D721Med (cell line): ENCODE measurements around the gene RNF220.

Experiments used
- DNase-seq: peaks from one replicate; pipeline ENCODE4 v3.0.0; 2011; ENCODE audit warnings: low spot score; ENCODE audit not compliant: insufficient read length
- FAIRE-seq: peaks from 2 replicates; lab custom pipeline; 2011; peaks lifted over from hg19 to GRCh38; lab: Jason Lieb, UNC
- TF ChIP-seq, protein P1 (sequence below): IDR thresholded peaks from 2 replicates; pipeline ENCODE4 v1.5.1; 2012; ENCODE audit warnings: mild to moderate bottlenecking, control low read depth; ENCODE audit not compliant: insufficient read depth; ENCODE audit errors: missing control alignments

The RNF220 gene

DNA sequence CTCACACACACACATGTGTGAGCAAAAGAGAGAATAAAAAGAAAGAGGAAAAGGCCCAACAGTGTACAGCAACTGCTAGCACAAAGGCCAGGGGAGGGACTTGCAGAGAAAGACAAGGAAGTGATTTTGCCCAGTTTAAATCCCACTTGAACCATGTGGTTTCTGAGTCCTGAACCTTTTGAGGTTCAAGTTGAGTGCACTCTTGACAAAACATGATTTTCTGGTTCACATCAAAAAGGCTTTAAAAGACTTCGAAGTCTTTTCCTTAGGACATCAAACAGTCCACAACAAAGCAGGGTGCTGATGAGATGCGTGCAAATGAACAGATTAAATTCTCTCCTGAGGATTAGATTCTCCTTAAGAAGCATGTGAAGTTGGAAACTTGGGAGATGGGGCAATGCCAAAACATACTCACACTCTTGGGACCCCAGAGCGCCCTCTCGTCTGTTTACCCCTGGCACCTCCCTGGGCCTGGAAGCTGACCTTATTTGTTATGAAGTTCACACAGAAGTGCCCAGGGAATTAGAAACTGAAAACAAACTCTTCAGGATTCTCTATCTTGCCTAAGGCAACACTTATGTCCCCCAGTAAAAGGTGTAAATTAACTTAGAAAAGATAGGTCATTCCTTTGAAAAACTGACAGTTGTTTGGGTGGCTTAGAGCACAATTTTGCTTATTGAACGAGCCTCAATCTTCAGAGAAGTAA is 31.5 kb downstream of the RNF220 start:
- DNase-seq = no peak
- TF ChIP-seq, protein P1, sequence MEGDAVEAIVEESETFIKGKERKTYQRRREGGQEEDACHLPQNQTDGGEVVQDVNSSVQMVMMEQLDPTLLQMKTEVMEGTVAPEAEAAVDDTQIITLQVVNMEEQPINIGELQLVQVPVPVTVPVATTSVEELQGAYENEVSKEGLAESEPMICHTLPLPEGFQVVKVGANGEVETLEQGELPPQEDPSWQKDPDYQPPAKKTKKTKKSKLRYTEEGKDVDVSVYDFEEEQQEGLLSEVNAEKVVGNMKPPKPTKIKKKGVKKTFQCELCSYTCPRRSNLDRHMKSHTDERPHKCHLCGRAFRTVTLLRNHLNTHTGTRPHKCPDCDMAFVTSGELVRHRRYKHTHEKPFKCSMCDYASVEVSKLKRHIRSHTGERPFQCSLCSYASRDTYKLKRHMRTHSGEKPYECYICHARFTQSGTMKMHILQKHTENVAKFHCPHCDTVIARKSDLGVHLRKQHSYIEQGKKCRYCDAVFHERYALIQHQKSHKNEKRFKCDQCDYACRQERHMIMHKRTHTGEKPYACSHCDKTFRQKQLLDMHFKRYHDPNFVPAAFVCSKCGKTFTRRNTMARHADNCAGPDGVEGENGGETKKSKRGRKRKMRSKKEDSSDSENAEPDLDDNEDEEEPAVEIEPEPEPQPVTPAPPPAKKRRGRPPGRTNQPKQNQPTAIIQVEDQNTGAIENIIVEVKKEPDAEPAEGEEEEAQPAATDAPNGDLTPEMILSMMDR = no peak
- no peak for FAIRE-seq

DNA sequence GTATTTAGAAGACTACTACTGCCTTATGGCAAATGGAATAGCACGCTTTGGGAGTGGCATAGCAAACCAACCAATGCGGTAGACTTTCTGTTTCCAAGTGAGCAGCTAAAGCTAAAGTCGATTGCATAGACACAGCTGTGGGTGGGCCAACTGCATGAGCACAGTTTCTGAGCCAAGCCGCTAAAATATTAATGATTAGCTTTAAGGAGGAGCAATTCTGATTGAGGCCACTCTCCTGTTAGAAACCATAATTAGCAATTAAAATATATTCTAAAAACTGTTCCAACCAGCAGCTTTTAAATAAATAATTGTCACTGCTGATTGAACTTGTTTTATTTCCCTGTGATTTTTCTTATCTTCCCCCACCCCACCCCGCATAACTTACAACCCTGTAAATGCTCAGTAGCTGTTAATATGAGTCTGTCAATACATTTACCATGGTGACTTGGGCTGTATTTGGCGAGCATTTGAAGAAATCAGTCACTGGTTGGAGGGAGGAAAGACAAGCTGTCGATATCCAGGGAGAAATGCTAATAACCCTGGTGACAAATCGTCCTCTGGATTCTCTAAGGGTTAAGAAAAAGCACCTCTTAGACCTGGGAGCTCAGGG is 32.2 kb downstream of the RNF220 start:
- no peak for FAIRE-seq
- DNase-seq = no peak
- TF ChIP-seq, protein P1 = no peak

DNA sequence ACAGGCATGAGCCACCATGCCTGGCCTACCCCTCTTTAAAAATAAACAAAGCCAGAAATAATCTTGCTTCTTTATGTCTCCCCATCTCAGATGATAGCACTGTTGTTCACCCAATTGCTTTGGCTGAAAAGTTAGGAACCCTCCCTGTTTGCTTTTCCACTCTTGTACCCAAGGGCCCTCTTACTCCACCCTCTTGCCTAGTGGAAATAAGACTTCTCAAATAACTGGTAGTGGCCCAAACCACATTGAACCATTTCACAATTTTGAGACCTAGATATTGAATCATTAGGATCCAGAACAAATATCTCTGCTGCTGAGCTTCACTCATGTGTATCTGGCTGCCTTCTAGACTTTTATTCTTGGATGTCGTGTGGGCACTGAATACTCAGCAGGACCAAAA is 37.7 kb downstream of the RNF220 start:
- TF ChIP-seq, protein P1 = no peak
- FAIRE-seq (no peak), DNase-seq (no peak)

DNA sequence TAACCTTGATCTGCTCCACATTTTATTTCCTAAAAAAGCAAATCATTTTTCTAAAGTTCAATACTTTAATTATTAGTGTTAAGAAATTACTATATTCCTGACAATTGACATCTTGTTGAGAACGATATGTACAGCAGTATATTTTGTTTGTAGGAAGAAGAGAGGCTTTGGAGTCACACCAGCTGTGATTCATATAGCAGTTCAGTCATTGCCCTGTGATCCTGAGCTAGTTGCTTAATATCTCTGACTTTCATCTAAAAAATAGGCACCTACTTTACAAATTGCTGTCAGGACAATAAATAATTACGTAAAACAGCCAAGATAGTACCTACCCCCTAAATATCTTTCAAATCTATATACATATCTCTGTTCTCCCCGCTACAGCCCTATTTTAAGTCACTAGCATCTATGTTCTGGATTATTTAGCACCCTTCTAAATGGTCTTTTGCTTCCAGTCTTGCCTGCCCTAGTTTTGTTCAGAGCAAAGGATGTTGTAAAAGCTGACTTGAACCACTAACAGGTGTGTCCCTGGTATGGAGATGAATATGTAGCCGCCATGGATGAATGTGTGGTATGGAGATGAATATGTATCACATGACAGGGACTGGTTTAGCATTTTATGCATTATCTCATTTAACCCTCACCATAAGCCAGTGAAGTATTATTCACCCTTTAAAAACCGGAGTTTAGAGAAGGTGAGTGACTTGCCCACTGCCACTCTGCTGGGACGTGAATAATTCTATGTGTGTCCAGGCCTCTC is 42.2 kb downstream of the RNF220 start:
- DNase-seq = no peak
- TF ChIP-seq, protein P1 = no peak
- no peak for FAIRE-seq

DNA sequence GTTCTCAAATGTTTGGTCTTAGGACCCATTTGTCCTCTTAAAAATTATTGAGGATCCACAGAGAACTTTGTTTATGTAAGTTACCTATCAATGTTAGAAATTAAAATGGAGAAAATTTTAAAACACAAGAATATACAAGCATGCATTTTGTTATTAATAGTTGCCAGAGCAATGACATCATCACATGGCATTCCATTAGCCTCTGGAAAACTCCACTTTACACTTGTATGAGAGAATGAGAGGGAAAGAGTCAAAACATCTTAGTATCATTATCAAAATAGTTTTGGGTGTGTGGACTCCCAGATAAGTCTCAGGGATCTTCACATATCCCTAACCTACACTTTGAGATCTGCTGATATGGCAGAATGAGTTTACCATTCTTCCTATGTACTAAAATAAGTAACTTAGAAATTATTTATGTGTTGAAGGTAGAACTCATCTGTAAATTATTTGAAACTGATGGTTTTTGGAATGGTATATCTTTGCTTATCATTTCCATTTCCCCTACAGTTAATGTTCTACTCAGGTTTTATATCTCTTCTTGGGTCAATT is 48.8 kb downstream of the RNF220 start:
- TF ChIP-seq, protein P1 = no peak
- DNase-seq (no peak), FAIRE-seq (no peak)

DNA sequence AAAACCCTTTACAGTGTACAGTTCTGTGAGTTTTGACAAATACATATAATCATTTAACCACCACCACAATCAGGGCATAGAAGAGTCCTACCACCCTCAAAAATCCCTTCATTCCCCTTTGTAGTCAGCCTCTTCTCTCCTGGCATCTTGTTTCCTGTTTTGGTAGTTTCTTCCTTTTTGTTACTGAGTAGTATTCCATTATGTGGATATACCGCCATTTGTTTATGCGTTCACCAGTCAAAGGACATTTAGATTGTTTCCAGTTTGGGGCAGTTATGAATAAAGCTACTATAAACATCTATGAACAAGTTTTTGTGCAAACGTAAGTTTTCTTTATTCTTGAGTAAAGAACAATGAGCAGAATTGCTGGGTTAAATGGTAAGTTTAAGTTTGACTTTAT is 49.6 kb downstream of the RNF220 start:
- FAIRE-seq (no peak), DNase-seq (no peak)
- TF ChIP-seq, protein P1 = no peak
